SU-DHL-6 (cell line): ENCODE measurements around the gene ZNF613.

Source experiments
- H2AFZ ChIP-seq: fragments of 200-600 bp; sonication (generic); 2 replicates; pipeline ENCODE4 v1.6.1; 2014; ENCODE audit warnings: low read depth, mild to moderate bottlenecking, moderate library complexity, mixed read lengths, antibody characterized with exemption, low read length; ENCODE audit not compliant: severe bottlenecking
- H3F3A ChIP-seq: fragments of 200-600 bp; shearing (Covaris generic); 2 replicates; pipeline ENCODE4 v1.6.0; 2016; ENCODE audit warnings: antibody characterized with exemption, mild to moderate bottlenecking; ENCODE audit not compliant: insufficient read depth
- H3K27ac ChIP-seq: fragments of 200-600 bp; sonication (generic); 2 replicates; pipeline ENCODE4 v1.5.1; 2016; ENCODE audit warnings: low read depth, mild to moderate bottlenecking, low read length, moderate library complexity, mixed read lengths
- H3K27me3 ChIP-seq: fragments of 200-600 bp; sonication (generic), shearing (Covaris generic); 2 replicates; pipeline ENCODE4 v1.6.0; 2014; ENCODE audit warnings: mild to moderate bottlenecking, low read length
- H3K36me3 ChIP-seq: fragments of 200-600 bp; sonication (generic); 2 replicates; pipeline ENCODE4 v1.6.1; 2014; ENCODE audit warnings: mild to moderate bottlenecking, low read length, mixed read lengths
- H3K4me2 ChIP-seq: fragments of 300-600, 200-600 bp; shearing (Covaris generic), sonication (generic); 2 replicates; pipeline ENCODE4 v1.6.0; 2014; ENCODE audit warnings: low read length, low read depth, mild to moderate bottlenecking; ENCODE audit not compliant: poor library complexity, severe bottlenecking
- H3K4me3 ChIP-seq: fragments of 200-600 bp; sonication (generic); 2 replicates; pipeline ENCODE4 v1.5.1; 2014; ENCODE audit warnings: antibody characterized with exemption, low read length, mild to moderate bottlenecking, mixed read lengths; ENCODE audit not compliant: insufficient read depth, poor library complexity, severe bottlenecking
- H3K79me2 ChIP-seq: fragments of 200-600 bp; sonication (generic); 2 replicates; pipeline ENCODE4 v1.6.1; 2014; ENCODE audit warnings: mild to moderate bottlenecking, low read length, moderate library complexity; ENCODE audit not compliant: insufficient read depth
- H3K9ac ChIP-seq: fragments of 200-600 bp; sonication (generic); 2 replicates; pipeline ENCODE4 v1.7.0; 2014; ENCODE audit warnings: mild to moderate bottlenecking, low read length
- H3K9me2 ChIP-seq: fragments of 200-600 bp; sonication (generic); replicated peaks from 2 replicates; pipeline ENCODE4 v1.6.1; 2014; ENCODE audit warnings: low read length; ENCODE audit not compliant: insufficient read depth
- H3K9me3 ChIP-seq: fragments of 200-600 bp; sonication (generic); 2 replicates; pipeline ENCODE4 v1.6.1; 2014; ENCODE audit warnings: low read length, mixed read lengths; ENCODE audit not compliant: insufficient read depth
- H4K20me1 ChIP-seq: fragments of 200-600 bp; sonication (generic); 2 replicates; pipeline ENCODE4 v1.6.1; 2014; ENCODE audit warnings: low read depth, mild to moderate bottlenecking, antibody characterized with exemption, low read length, moderate library complexity, mixed read lengths
- EZH2phosphoT487 ChIP-seq: fragments of 200-600 bp; sonication (generic), shearing (Covaris generic); conservative IDR thresholded peaks from 2 replicates; pipeline ENCODE4 v1.6.1; 2018; ENCODE audit warnings: mild to moderate bottlenecking, antibody characterized with exemption, low read length, moderate library complexity, mixed read lengths
- TF ChIP-seq, protein P1 (sequence below): fragments of 200-600 bp; sonication (generic); IDR thresholded peaks from one replicate; pipeline ENCODE4 v1.5.1; 2017; ENCODE audit warnings: antibody characterized with exemption, mild to moderate bottlenecking, low read length, moderate library complexity; ENCODE audit not compliant: insufficient read depth, poor library complexity, severe bottlenecking

Gene ZNF613

DNA sequence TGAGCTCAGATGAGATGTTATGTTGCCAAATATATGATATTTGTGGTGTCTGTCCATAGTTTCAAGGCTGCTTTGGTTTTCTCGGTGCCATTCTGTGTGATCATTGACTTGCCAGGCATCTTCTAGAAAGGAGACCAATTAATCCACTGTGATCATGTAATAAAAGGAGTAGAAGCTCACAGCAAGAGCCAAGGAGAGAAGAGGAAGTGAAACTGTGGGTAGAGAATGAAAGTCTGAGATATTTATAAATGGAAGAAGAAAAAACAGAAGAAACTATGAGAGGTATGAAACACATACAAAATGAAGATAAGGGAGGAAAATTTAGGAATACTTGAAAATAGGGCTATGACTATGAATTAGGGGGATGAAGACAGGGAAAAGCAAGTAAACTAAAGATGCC, 11.1 kb upstream of the ZNF613 start:
- Histone ChIP-seq H3F3A (no peaks in the 10 kb centered on the region), H3K27ac (no peak overlapping the region), H4K20me1 (no peaks in the 10 kb centered on the region), H3K9ac (no peak overlapping the region), H3K79me2 (no peaks in the 10 kb centered on the region), H3K9me2 (no peaks in the 10 kb centered on the region), H3K4me2 (no peak overlapping the region), H3K4me3 (no peak overlapping the region), H2AFZ (no peak overlapping the region), H3K36me3 (no peaks in the 10 kb centered on the region), H3K9me3 (peaks cover 42% of the 10 kb centered on the region; the same call in 1 of the 2 replicates), H3K27me3 (no peaks in the 10 kb centered on the region)
- no peak for TF ChIP-seq EZH2phosphoT487
- TF ChIP-seq, protein P1, sequence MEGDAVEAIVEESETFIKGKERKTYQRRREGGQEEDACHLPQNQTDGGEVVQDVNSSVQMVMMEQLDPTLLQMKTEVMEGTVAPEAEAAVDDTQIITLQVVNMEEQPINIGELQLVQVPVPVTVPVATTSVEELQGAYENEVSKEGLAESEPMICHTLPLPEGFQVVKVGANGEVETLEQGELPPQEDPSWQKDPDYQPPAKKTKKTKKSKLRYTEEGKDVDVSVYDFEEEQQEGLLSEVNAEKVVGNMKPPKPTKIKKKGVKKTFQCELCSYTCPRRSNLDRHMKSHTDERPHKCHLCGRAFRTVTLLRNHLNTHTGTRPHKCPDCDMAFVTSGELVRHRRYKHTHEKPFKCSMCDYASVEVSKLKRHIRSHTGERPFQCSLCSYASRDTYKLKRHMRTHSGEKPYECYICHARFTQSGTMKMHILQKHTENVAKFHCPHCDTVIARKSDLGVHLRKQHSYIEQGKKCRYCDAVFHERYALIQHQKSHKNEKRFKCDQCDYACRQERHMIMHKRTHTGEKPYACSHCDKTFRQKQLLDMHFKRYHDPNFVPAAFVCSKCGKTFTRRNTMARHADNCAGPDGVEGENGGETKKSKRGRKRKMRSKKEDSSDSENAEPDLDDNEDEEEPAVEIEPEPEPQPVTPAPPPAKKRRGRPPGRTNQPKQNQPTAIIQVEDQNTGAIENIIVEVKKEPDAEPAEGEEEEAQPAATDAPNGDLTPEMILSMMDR = no peak

DNA sequence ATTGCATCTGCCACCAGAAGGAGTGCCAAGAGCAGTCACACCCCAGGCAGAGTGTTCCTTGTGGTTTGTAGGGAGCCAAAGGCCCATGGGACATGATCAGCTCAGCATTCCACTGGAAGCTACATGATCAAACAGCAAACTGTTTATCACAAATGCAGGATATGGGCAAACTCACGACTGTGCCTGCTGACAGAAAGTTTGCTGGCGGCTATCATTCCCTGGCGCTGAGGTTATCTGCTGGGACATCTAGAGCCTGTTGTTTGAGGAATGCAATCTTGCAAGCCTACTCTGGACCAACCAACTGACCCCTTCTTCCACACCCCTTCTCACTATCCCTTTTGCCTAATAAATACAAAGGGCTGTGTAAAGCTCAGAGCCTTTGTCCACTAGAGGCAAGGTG, 7.7 kb upstream of the ZNF613 start:
- H3K4me3 ChIP-seq = no peak overlapping the region
- H3K36me3 ChIP-seq = no peaks in the 10 kb centered on the region
- no peak overlapping the region for H2AFZ ChIP-seq
- no peak overlapping the region for H3K27ac ChIP-seq
- no peaks in the 10 kb centered on the region for H4K20me1 ChIP-seq
- no peaks in the 10 kb centered on the region for H3K9me2 ChIP-seq
- H3K9me3 ChIP-seq = peaks cover 48% of the 10 kb centered on the region; the same call in 1 of the 2 replicates
- no peaks in the 10 kb centered on the region for H3K27me3 ChIP-seq
- no peak overlapping the region for H3K4me2 ChIP-seq
- no peak for TF ChIP-seq EZH2phosphoT487
- TF ChIP-seq, protein P1 = no peak
- H3F3A ChIP-seq = no peaks in the 10 kb centered on the region
- H3K9ac ChIP-seq = no peak overlapping the region
- no peaks in the 10 kb centered on the region for H3K79me2 ChIP-seq

DNA sequence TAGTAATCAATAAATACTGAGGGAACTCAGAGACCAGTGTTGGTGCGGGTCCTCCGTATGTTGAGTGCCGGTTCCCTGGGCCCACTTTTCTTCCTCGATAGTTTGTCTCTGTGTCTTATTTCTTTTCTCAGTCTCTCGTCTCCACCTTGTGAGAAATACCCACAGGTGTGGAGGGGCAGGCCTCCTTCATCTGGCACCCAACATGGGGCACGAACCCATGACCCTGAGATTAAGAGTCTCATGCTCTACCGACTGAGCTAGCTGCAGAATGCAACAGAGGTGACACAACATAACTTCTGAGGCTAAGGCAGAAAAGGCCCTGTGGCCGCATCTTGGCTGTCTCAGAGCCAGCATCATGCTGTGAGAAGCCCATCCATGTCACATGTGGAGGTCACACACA, 5.3 kb upstream of the ZNF613 start:
- peaks cover 35% of the 10 kb centered on the region; the same call in 1 of the 2 replicates for H3K9me3 ChIP-seq
- H3K9ac ChIP-seq = no peak overlapping the region

More for the DNA sequence above, 5.3 kb upstream of the ZNF613 start:
- H3K27me3 ChIP-seq = no peaks in the 10 kb centered on the region
- H2AFZ ChIP-seq = no peak overlapping the region
- no peaks in the 10 kb centered on the region for H4K20me1 ChIP-seq
- H3K27ac ChIP-seq = no peak overlapping the region
- no peak overlapping the region for H3K4me3 ChIP-seq
- H3F3A ChIP-seq = no peaks in the 10 kb centered on the region
- H3K4me2 ChIP-seq = no peak overlapping the region
- no peaks in the 10 kb centered on the region for H3K79me2 ChIP-seq
- H3K9me2 ChIP-seq = no peaks in the 10 kb centered on the region
- H3K36me3 ChIP-seq = no peaks in the 10 kb centered on the region
- TF ChIP-seq, protein P1 = no peak
- no peak for TF ChIP-seq EZH2phosphoT487
